Activated B cell treated with CpG ODN at 0.5 μM for 24 hours (primary cell): ENCODE measurements around the gene ZEB2. TPM values are rescaled to one million over a fixed set of nuclear protein-coding genes. Genes with fewer than 3 reads are reported as not detected.
A peak's percentile ranks its signal among the peaks of the same experiment; 100 is the strongest.

ENCODE experiments used
- ATAC-seq: fragments of 200-7000 bp; cut with Tn5 transposase; one replicate; pipeline ENCODE4 v1.10.0; 2021; ENCODE audit warnings: low read depth, mild to moderate bottlenecking, moderate library complexity
- CTCF ChIA-PET: fragments of 350-600 bp; sonication (Branson Sonifier 250); formaldehyde crosslinking; loops from one replicate; lab custom pipeline; 2021; ENCODE audit warnings: antibody characterized with exemption; lab: Charles Lee
- POLR2A ChIA-PET: fragments of 350-600 bp; sonication (Branson Sonifier 250); formaldehyde crosslinking; loops from one replicate; lab custom pipeline; 2021; ENCODE audit warnings: antibody characterized with exemption; lab: Charles Lee
- DNase-seq: peaks from one replicate; pipeline ENCODE4 v3.0.0; 2022
- H3K27ac Mint-ChIP-seq: one replicate; pipeline ENCODE4 v1.8.0; 2020; ENCODE audit warnings: mixed read lengths
- H3K27me3 Mint-ChIP-seq: one replicate; pipeline ENCODE4 v1.8.0; 2021; ENCODE audit warnings: mixed read lengths
- H3K36me3 Mint-ChIP-seq: one replicate; pipeline ENCODE4 v1.8.0; 2021; ENCODE audit warnings: low read depth, mixed read lengths
- H3K4me1 Mint-ChIP-seq: one replicate; pipeline ENCODE4 v1.8.0; 2021; ENCODE audit warnings: mixed read lengths
- H3K4me3 Mint-ChIP-seq: one replicate; pipeline ENCODE4 v1.8.0; 2020; ENCODE audit warnings: mild to moderate bottlenecking, mixed read lengths
- H3K9me3 Mint-ChIP-seq: one replicate; pipeline ENCODE4 v1.8.0; 2020; ENCODE audit warnings: mixed read lengths
- intact Hi-C: fragments of 100-400 bp; cut with micrococcal nuclease; formaldehyde crosslinking; loops from one replicate; pipeline ENCODE4 v1.15.1; 2024
- total RNA-seq: library from RNA; stranded (reverse); gene quantifications from 2 replicates; pipeline ENCODE4 v1.2.3, GENCODE V29; 2022
- TF ChIP-seq, protein P1 (sequence below): fragments of 200-600 bp; IDR thresholded peaks from one replicate; pipeline ENCODE4 v1.8.0; 2022; ENCODE audit warnings: antibody characterized with exemption, mild to moderate bottlenecking

The ZEB2 gene
- total RNA-seq, 1 donor from 2014 or later: 200 TPM

DNA sequence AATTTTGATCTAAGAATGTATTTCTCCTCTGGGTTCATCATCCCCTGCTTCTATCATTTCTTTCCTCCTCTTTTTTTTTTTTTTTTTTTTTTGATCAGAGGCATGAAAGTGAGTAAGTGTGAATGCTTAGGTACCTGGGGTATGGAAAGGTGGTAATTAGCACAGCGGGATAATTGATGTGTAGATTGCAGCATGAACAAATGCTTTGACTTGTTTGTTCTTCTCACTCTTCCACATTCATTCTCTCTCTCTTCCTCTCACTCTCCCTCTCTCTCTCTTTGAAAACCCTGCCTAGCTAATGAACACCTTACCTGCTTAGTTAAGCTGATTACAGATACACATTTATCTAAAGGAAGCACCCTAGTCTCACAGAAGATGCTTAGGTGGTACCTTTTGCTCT, 74.7 kb downstream of the ZEB2 start:
- Mint-ChIP-seq H3K9me3 (no peaks in the 10 kb centered on the region), H3K4me3 (no peak overlapping the region), H3K27ac (peak overlapping the region; percentile 67), H3K27me3 (no peaks in the 10 kb centered on the region), H3K4me1 (peaks cover 79% of the 10 kb centered on the region), H3K36me3 (peaks cover 52% of the 10 kb centered on the region)
- intact Hi-C loops: no loop called here
- TF ChIP-seq, protein P1, sequence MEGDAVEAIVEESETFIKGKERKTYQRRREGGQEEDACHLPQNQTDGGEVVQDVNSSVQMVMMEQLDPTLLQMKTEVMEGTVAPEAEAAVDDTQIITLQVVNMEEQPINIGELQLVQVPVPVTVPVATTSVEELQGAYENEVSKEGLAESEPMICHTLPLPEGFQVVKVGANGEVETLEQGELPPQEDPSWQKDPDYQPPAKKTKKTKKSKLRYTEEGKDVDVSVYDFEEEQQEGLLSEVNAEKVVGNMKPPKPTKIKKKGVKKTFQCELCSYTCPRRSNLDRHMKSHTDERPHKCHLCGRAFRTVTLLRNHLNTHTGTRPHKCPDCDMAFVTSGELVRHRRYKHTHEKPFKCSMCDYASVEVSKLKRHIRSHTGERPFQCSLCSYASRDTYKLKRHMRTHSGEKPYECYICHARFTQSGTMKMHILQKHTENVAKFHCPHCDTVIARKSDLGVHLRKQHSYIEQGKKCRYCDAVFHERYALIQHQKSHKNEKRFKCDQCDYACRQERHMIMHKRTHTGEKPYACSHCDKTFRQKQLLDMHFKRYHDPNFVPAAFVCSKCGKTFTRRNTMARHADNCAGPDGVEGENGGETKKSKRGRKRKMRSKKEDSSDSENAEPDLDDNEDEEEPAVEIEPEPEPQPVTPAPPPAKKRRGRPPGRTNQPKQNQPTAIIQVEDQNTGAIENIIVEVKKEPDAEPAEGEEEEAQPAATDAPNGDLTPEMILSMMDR: no peak
- CTCF ChIA-PET: no interaction called here
- POLR2A ChIA-PET: no interaction called here
- no peak for ATAC-seq
- no peak for DNase-seq

- Mint-ChIP-seq H3K4me3 (no peak overlapping the region), H3K27ac (peak overlapping the region; percentile 67), H3K4me1 (peaks cover 83% of the 10 kb centered on the region)
Observed at GRCh38 chr2:144443837-144444817, 75.8 kb downstream of the ZEB2 start.

DNA sequence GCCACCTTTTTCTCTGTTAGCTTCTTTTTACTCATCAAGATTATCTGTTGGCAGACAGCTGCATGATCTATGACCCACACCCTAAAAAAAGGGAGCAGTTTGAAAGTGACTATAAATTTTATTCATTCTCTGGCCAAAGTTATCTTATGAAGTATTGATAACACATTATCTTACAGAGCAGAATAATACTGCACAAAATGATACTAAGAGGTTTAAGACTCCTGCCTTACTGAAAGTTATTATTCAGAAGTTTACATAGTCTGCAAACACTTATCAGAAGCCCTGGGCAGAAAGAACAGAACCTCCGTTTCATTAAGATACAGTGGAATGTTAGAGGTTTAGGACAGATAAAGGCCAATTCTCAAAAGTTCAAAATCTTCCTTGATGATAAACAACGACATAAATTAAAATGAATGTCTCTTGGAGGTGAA, 78.2 kb downstream of the ZEB2 start:
- ATAC-seq: no peak
- ChIA-PET POLR2A (interaction anchor here (0.5 kb wide), 1 partner anchor 92 kb away, joined by 3 read pairs; no protein-coding TSS in a partner anchor), CTCF (no interaction called here)
- peaks cover 53% of the 10 kb centered on the region for H3K36me3 Mint-ChIP-seq
- H3K4me1 Mint-ChIP-seq: peaks cover 84% of the 10 kb centered on the region
- TF ChIP-seq, protein P1: no peak
- DNase-seq: no peak
- intact Hi-C loops: no loop called here
- H3K9me3 Mint-ChIP-seq: no peaks in the 10 kb centered on the region
- no peaks in the 10 kb centered on the region for H3K27me3 Mint-ChIP-seq
- no peak overlapping the region for H3K27ac Mint-ChIP-seq
- no peak overlapping the region for H3K4me3 Mint-ChIP-seq

More at GRCh38 chr2:144443837-144444817, 75.8 kb downstream of the ZEB2 start:
- H3K9me3 Mint-ChIP-seq: no peaks in the 10 kb centered on the region
- no peaks in the 10 kb centered on the region for H3K27me3 Mint-ChIP-seq
- intact Hi-C loops: no loop called here
- TF ChIP-seq, protein P1: no peak
- CTCF ChIA-PET: interaction anchor here (0.7 to 1.2 kb wide), 2 partner anchors 9 to 1039 kb away, joined by 3 read pairs; no protein-coding TSS in a partner anchor
- peaks cover 48% of the 10 kb centered on the region for H3K36me3 Mint-ChIP-seq
- ATAC-seq: no peak
- DNase-seq: no peak
- POLR2A ChIA-PET: interaction anchor here (0.6 to 0.9 kb wide), 2 partner anchors 11 to 70 kb away, joined by 3 read pairs; no protein-coding TSS in a partner anchor

- H3K9me3 Mint-ChIP-seq: no peaks in the 10 kb centered on the region
- intact Hi-C loops: no loop called here
- TF ChIP-seq, protein P1: no peak
- ATAC-seq (no peak), DNase-seq (no peak)
- no peak overlapping the region for H3K4me3 Mint-ChIP-seq
- no peak overlapping the region for H3K27ac Mint-ChIP-seq
- no peaks in the 10 kb centered on the region for H3K27me3 Mint-ChIP-seq
- peaks cover 80% of the 10 kb centered on the region for H3K4me1 Mint-ChIP-seq
- peaks cover 50% of the 10 kb centered on the region for H3K36me3 Mint-ChIP-seq
- ChIA-PET POLR2A (interaction anchor here (0.9 kb wide), 1 partner anchor 10 kb away, joined by 3 read pairs; no protein-coding TSS in a partner anchor), CTCF (no interaction called here)
Observed at GRCh38 chr2:144439993-144440392, 79.9 kb downstream of the ZEB2 start.
